ENCODE results near the gene ALG9. TPM values are rescaled to one million over a fixed set of nuclear protein-coding genes. Genes with fewer than 3 reads are reported as not detected.
A peak's percentile ranks its signal among the peaks of the same experiment; 100 is the strongest.

The ALG9 gene
- total RNA-seq, 1 donor from 2014 or later: 24.9 TPM

DNA sequence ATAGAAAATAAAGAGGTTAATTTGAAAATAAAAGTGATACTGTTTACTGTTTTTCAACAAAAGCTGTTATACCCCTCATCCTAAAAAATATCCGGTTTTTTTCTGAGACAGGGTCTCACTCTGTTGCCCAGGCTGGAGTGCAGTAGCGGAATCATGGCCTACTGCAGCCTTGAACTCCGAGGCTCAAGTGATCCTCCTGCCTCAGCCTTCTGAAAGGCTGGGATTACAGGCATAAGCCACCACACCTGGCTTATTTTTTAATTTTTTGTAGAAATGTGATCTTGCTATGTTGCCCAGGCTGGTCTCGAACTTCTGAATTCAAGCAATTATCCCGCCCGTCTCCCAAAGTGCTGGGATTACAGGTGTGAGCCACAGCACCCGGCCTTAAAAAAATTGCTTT lies 35.7 kb downstream of the ALG9 start:
- Histone ChIP-seq H3K4me2 (ENCODE audit: low read length) (no peak overlapping the region), H3K27me3 (ENCODE audit: insufficient read depth, low read length) (no peaks in the 10 kb centered on the region), H3K36me3 (ENCODE audit: insufficient read depth, low read length) (peaks cover 10% of the 10 kb centered on the region), H3K9me3 (ENCODE audit: insufficient read depth, low read depth, low read length) (no peaks in the 10 kb centered on the region), H3K4me1 (ENCODE audit: insufficient read depth, low read length) (peaks cover 5% of the 10 kb centered on the region), H3K79me2 (ENCODE audit: insufficient read depth, low read length) (no peaks in the 10 kb centered on the region), H3K9ac (ENCODE audit: low read length) (no peak overlapping the region), H2AFZ (ENCODE audit: low read depth, low read length) (no peak overlapping the region), H4K20me1 (ENCODE audit: insufficient read depth, low read length) (no peaks in the 10 kb centered on the region), H3K4me3 (ENCODE audit: insufficient read depth, low read depth, low read length) (no peak overlapping the region), H3K27ac (ENCODE audit: low read depth, low read length) (no peak overlapping the region)
- Mint-ChIP-seq H3K9me3 (ENCODE audit: unreplicated experiment) (no peaks in the 10 kb centered on the region), H3K27ac (ENCODE audit: unreplicated experiment) (no peak overlapping the region), H3K36me3 (ENCODE audit: low read depth, unreplicated experiment) (peaks cover 5% of the 10 kb centered on the region), H3K27me3 (ENCODE audit: low read depth, unreplicated experiment) (no peaks in the 10 kb centered on the region), H3K4me1 (ENCODE audit: low read depth, unreplicated experiment) (peaks cover 24% of the 10 kb centered on the region), H3K4me3 (ENCODE audit: unreplicated experiment) (no peak overlapping the region)
- TF ChIP-seq, protein P1, sequence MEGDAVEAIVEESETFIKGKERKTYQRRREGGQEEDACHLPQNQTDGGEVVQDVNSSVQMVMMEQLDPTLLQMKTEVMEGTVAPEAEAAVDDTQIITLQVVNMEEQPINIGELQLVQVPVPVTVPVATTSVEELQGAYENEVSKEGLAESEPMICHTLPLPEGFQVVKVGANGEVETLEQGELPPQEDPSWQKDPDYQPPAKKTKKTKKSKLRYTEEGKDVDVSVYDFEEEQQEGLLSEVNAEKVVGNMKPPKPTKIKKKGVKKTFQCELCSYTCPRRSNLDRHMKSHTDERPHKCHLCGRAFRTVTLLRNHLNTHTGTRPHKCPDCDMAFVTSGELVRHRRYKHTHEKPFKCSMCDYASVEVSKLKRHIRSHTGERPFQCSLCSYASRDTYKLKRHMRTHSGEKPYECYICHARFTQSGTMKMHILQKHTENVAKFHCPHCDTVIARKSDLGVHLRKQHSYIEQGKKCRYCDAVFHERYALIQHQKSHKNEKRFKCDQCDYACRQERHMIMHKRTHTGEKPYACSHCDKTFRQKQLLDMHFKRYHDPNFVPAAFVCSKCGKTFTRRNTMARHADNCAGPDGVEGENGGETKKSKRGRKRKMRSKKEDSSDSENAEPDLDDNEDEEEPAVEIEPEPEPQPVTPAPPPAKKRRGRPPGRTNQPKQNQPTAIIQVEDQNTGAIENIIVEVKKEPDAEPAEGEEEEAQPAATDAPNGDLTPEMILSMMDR (IDR thresholded peaks at IDR 0.05; ENCODE audit: insufficient read depth, low read depth, low read length): no peak
- no peak for TF ChIP-seq EZH2 (IDR thresholded peaks at IDR 0.05; ENCODE audit: insufficient read depth, low read length)
- DNase-seq (ENCODE audit: low read depth) (no peak), FAIRE-seq (no peak)

DNA sequence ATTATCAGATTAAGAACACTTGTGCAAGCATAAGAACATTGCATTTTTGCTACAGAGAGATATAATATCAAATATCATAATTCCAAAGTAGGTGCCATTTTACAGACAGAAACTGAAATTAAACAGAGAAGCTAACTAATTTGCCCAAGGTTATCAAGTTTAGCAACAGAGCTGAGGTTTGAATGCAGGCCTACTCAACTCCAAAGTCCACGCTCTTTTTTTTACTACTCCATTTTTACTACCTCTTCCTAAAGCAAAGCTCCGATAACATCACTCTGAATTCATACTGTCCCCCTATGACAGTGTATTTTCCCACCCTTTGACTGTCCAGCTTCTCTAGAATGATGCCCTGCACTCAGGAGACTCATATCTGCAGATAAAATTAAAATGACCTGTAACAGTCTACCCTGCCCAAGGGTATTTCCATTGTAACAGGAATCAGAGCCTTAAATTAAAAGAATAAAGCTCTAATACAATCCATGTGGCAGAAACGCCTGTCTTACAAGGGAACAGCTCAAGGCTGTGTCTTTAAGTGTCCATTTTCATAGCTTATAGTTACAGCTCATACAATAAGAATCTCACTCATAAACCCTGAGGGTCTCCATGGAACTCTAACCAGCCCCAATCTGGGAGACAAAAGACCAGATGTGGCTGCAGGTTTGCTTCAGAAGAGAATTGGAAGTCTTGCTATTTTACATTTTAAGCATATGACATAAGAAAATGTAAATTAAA lies 36.8 kb downstream of the ALG9 start:
- Histone ChIP-seq H3K9me3 (ENCODE audit: insufficient read depth, low read depth, low read length) (no peaks in the 10 kb centered on the region), H3K79me2 (ENCODE audit: insufficient read depth, low read length) (no peaks in the 10 kb centered on the region), H3K4me2 (ENCODE audit: low read length) (no peak overlapping the region), H3K4me1 (ENCODE audit: insufficient read depth, low read length) (no peaks in the 10 kb centered on the region), H4K20me1 (ENCODE audit: insufficient read depth, low read length) (no peaks in the 10 kb centered on the region), H3K27me3 (ENCODE audit: insufficient read depth, low read length) (no peaks in the 10 kb centered on the region), H3K4me3 (ENCODE audit: insufficient read depth, low read depth, low read length) (no peak overlapping the region), H3K9ac (ENCODE audit: low read length) (no peak overlapping the region), H3K36me3 (ENCODE audit: insufficient read depth, low read length) (peaks cover 11% of the 10 kb centered on the region), H2AFZ (ENCODE audit: low read depth, low read length) (no peak overlapping the region), H3K27ac (ENCODE audit: low read depth, low read length) (no peak overlapping the region)
- Mint-ChIP-seq H3K4me1 (ENCODE audit: low read depth, unreplicated experiment) (peaks cover 15% of the 10 kb centered on the region), H3K4me3 (ENCODE audit: unreplicated experiment) (no peak overlapping the region), H3K27ac (ENCODE audit: unreplicated experiment) (no peak overlapping the region), H3K9me3 (ENCODE audit: unreplicated experiment) (no peaks in the 10 kb centered on the region), H3K36me3 (ENCODE audit: low read depth, unreplicated experiment) (peaks cover 5% of the 10 kb centered on the region), H3K27me3 (ENCODE audit: low read depth, unreplicated experiment) (no peaks in the 10 kb centered on the region)
- no peak for FAIRE-seq
- no peak for DNase-seq (ENCODE audit: low read depth)
- TF ChIP-seq EZH2 (IDR thresholded peaks at IDR 0.05; ENCODE audit: insufficient read depth, low read length): no peak

DNA sequence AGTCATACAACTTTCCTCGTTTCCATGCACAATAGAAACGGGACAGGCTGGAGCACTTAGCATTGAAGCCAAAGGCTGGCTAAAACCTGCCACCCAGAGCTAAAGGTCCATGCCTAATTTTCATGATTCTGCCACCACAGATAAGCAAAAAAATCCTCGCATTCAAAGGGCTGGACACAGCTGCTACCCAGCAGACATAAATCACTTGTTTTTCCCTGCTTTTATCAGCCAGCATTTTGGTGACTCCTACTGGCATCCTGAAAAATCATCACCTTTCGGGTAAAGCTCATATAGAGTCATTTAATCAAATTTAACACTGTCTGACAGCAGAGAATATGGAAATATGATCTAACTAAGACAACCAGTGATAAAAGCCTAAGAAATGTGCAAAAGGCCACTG lies 37.9 kb downstream of the ALG9 start:
- no peak overlapping the region for H3K27ac Mint-ChIP-seq (ENCODE audit: unreplicated experiment)

More for the DNA sequence above, 37.9 kb downstream of the ALG9 start:
- no peaks in the 10 kb centered on the region for H3K9me3 ChIP-seq (ENCODE audit: insufficient read depth, low read depth, low read length)
- Mint-ChIP-seq H3K27me3 (ENCODE audit: low read depth, unreplicated experiment) (no peaks in the 10 kb centered on the region), H3K4me1 (ENCODE audit: low read depth, unreplicated experiment) (peaks cover 15% of the 10 kb centered on the region), H3K9me3 (ENCODE audit: unreplicated experiment) (no peaks in the 10 kb centered on the region), H3K4me3 (ENCODE audit: unreplicated experiment) (no peak overlapping the region), H3K36me3 (ENCODE audit: low read depth, unreplicated experiment) (peaks cover 5% of the 10 kb centered on the region)
- no peak overlapping the region for H3K9ac ChIP-seq (ENCODE audit: low read length)
- no peak overlapping the region for H3K27ac ChIP-seq (ENCODE audit: low read depth, low read length)
- DNase-seq (ENCODE audit: low read depth) (no peak), FAIRE-seq (peak; percentile 37)
- H3K36me3 ChIP-seq (ENCODE audit: insufficient read depth, low read length): peaks cover 13% of the 10 kb centered on the region
- H2AFZ ChIP-seq (ENCODE audit: low read depth, low read length): no peak overlapping the region
- H3K4me3 ChIP-seq (ENCODE audit: insufficient read depth, low read depth, low read length): no peak overlapping the region
- H3K79me2 ChIP-seq (ENCODE audit: insufficient read depth, low read length): no peaks in the 10 kb centered on the region
- no peak overlapping the region for H3K4me2 ChIP-seq (ENCODE audit: low read length)
- H4K20me1 ChIP-seq (ENCODE audit: insufficient read depth, low read length): no peaks in the 10 kb centered on the region
- H3K27me3 ChIP-seq (ENCODE audit: insufficient read depth, low read length): no peaks in the 10 kb centered on the region
- H3K4me1 ChIP-seq (ENCODE audit: insufficient read depth, low read length): no peaks in the 10 kb centered on the region
- TF ChIP-seq, protein P1 (IDR thresholded peaks at IDR 0.05; ENCODE audit: insufficient read depth, low read depth, low read length): no peak
- TF ChIP-seq EZH2 (IDR thresholded peaks at IDR 0.05; ENCODE audit: insufficient read depth, low read length): no peak
